Smooth muscle cell (in vitro differentiated cells): ENCODE measurements around the gene ABCG8. TPM values are rescaled to one million over a fixed set of nuclear protein-coding genes. Genes with fewer than 3 reads are reported as not detected.

Experiments used
- DNase-seq: peaks from one replicate; lab custom pipeline; 2025; ENCODE audit not compliant: unreplicated experiment; lab: John Stamatoyannopoulos, UW
- H2AFZ ChIP-seq: fragments of 200-600 bp; sonication (generic); 2 replicates; pipeline ENCODE4 v1.6.0; 2016; ENCODE audit warnings: antibody characterized with exemption, low read depth, mild to moderate bottlenecking
- H3F3A ChIP-seq: fragments of 200-600 bp; sonication (generic); 2 replicates; pipeline ENCODE4 v1.6.0; 2017; ENCODE audit warnings: antibody characterized with exemption, low read depth
- H3K27ac ChIP-seq: fragments of 200-600 bp; sonication (generic); 2 replicates; pipeline ENCODE4 v1.5.1; 2016; ENCODE audit warnings: low read depth, mild to moderate bottlenecking
- H3K27me3 ChIP-seq: fragments of 200-600 bp; sonication (generic); 2 replicates; pipeline ENCODE4 v1.6.1; 2016; ENCODE audit warnings: low read depth, mild to moderate bottlenecking
- H3K36me3 ChIP-seq: fragments of 200-600 bp; sonication (generic); 2 replicates; pipeline ENCODE4 v1.5.1; 2016; ENCODE audit warnings: low read depth
- H3K4me1 ChIP-seq: fragments of 200-600 bp; sonication (generic); 2 replicates; pipeline ENCODE4 v1.5.1; 2016; ENCODE audit warnings: low read depth
- H3K4me2 ChIP-seq: fragments of 200-600 bp; sonication (generic); 2 replicates; pipeline ENCODE4 v1.6.0; 2016; ENCODE audit warnings: mild to moderate bottlenecking
- H3K4me3 ChIP-seq: fragments of 200-600 bp; sonication (generic); 2 replicates; pipeline ENCODE4 v1.5.1; 2016; ENCODE audit warnings: mild to moderate bottlenecking
- H3K79me2 ChIP-seq: fragments of 200-600 bp; sonication (generic); 2 replicates; pipeline ENCODE4 v1.6.0; 2016; ENCODE audit warnings: low read depth, mild to moderate bottlenecking
- H3K9ac ChIP-seq: fragments of 200-600 bp; sonication (generic); 2 replicates; pipeline ENCODE4 v1.6.0; 2016; ENCODE audit warnings: low read depth
- H3K9me3 ChIP-seq: fragments of 200-600 bp; sonication (generic); replicated peaks from 2 replicates; pipeline ENCODE4 v1.5.1; 2016; ENCODE audit warnings: low read depth
- H4K20me1 ChIP-seq: fragments of 200-600 bp; sonication (generic); 2 replicates; pipeline ENCODE4 v1.6.0; 2016; ENCODE audit warnings: low read depth
- whole genome bisulfite sequencing: methylation state at CpG from one replicate; pipeline ENCODE4 v1.1.7; 2016; ENCODE audit warnings: low lambda C conversion rate; 5-methylcytosine and 5-hydroxymethylcytosine counted together
- polyA plus RNA-seq: library from polyadenylated mRNA; unstranded; fragments of >200 nt; fragmentation: Nextera tagmentation; extraction: Ambion mirVana; gene quantifications from 2 replicates; pipeline ENCODE4 v1.2.1, GENCODE V29; 2016
- total RNA-seq: library from RNA; depleted of rRNA; stranded (reverse); fragments of >200 nt; gene quantifications from 2 replicates; pipeline ENCODE4 v1.2.3, GENCODE V29; 2014
- TF ChIP-seq, protein P1 (sequence below): fragments of 200-600 bp; sonication (generic); IDR thresholded peaks from 2 replicates; pipeline ENCODE4 v1.5.1; 2017; ENCODE audit warnings: borderline replicate concordance, mild to moderate bottlenecking, antibody characterized with exemption; ENCODE audit not compliant: insufficient read depth, poor library complexity, severe bottlenecking

The ABCG8 gene
- total and polyA plus RNA-seq, 2 experiments from 2014 or later, result not detected

DNA sequence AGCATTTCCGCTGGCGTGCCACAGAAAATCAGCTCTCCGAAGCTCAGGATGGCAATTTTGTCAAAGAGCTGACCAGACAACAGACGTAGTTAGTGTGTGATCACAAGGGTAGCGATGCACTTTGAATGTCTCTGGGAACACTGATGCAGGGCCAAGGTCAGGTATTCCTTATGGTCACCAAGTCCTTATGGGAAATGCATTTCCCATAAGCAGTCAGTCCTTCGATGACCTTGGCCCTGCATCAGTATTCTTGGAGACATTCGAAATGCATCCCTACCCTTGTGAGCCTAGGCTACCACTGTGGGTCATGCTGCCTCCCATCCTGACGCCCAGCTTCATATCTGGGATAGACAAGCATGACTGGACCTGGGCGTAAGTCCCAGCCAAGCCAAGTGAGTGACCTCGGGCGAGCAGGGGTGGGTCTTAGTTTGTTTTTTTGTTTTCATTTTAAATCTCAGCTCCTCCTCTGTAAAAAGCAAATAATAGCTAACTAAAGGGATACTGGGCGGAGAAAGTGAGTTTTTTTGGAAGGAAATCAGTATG lies 13.7 kb upstream of the ABCG8 start:
- Histone ChIP-seq H3K27ac (no peak overlapping the region), H4K20me1 (no peaks in the 10 kb centered on the region)
- WGBS, result 94% methylated on average over 12 of the region's 12 CpGs

GRCh38 chr2:43825841-43826240 lies 12.9 kb upstream of the ABCG8 start:
- H3K27ac ChIP-seq, result no peak overlapping the region
- 88% methylated on average over 3 of the region's 3 CpGs for WGBS
- no peak for DNase-seq

More for the DNA sequence above, 13.7 kb upstream of the ABCG8 start:
- no peak overlapping the region for H3K4me3 ChIP-seq
- no peaks in the 10 kb centered on the region for H3F3A ChIP-seq
- DNase-seq, result no peak
- H3K9me3 ChIP-seq, result no peaks in the 10 kb centered on the region
- no peak overlapping the region for H2AFZ ChIP-seq
- H3K79me2 ChIP-seq, result no peaks in the 10 kb centered on the region
- no peak overlapping the region for H3K4me2 ChIP-seq
- TF ChIP-seq, protein P1, sequence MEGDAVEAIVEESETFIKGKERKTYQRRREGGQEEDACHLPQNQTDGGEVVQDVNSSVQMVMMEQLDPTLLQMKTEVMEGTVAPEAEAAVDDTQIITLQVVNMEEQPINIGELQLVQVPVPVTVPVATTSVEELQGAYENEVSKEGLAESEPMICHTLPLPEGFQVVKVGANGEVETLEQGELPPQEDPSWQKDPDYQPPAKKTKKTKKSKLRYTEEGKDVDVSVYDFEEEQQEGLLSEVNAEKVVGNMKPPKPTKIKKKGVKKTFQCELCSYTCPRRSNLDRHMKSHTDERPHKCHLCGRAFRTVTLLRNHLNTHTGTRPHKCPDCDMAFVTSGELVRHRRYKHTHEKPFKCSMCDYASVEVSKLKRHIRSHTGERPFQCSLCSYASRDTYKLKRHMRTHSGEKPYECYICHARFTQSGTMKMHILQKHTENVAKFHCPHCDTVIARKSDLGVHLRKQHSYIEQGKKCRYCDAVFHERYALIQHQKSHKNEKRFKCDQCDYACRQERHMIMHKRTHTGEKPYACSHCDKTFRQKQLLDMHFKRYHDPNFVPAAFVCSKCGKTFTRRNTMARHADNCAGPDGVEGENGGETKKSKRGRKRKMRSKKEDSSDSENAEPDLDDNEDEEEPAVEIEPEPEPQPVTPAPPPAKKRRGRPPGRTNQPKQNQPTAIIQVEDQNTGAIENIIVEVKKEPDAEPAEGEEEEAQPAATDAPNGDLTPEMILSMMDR, result no peak
- H3K36me3 ChIP-seq, result no peaks in the 10 kb centered on the region
- H3K9ac ChIP-seq, result no peak overlapping the region
- peaks cover 10% of the 10 kb centered on the region for H3K27me3 ChIP-seq
- H3K4me1 ChIP-seq, result no peaks in the 10 kb centered on the region

DNA sequence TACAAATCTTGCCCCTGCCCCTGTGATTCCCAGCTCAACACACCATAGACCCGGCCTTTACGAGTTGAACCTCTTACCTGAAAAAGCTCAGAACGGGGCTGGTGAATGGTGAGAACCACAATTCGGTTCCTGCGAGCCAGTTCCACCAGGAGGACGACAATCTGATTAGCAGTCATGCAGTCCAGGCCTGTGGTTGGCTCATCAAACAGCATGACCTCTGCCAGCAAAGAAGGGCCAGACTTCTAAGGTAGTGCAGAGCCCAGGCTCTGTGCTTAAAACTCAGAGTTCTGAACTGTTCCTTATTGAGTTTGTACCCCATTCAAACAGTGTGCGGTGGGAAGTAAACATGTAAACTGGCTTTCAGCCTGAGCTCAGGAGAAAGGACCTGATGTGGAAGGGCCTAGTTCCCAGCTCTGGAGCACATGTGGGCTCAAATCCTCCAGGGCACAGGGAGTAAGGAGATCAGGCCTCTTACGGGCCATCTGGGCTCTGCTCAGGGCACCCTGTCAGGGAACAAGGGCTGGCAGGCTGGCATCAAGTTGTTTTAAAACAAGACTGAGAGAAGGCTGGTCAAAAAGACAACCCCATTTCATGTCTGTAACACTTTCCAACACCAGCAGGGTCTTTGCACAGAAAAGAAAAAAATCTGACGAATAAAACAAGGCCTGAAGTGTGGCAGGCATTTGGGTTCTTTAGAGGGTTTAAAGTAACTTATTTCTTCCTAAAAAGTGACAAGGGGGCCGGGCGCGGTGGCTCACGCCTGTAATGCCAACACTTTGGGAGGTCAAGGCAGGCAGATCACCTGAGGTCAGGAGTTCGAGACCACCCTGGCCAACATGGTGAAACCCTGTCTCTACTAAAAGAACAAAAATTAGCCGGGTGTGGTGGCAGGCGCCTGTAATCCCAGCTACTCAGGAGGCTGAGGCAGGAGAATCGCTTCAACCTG lies 12.2 kb upstream of the ABCG8 start:
- H3K27ac ChIP-seq, result no peak overlapping the region
- no peaks in the 10 kb centered on the region for H3K36me3 ChIP-seq
- H3K4me1 ChIP-seq, result no peaks in the 10 kb centered on the region
- no peak overlapping the region for H3K9ac ChIP-seq
- no peak overlapping the region for H2AFZ ChIP-seq
- no peaks in the 10 kb centered on the region for H3F3A ChIP-seq
- no peak overlapping the region for H3K4me2 ChIP-seq
- H4K20me1 ChIP-seq, result no peaks in the 10 kb centered on the region
- 92% methylated on average over 17 of the region's 17 CpGs for whole genome bisulfite sequencing
- no peaks in the 10 kb centered on the region for H3K79me2 ChIP-seq
- no peak overlapping the region for H3K4me3 ChIP-seq
- no peaks in the 10 kb centered on the region for H3K9me3 ChIP-seq
- peaks cover 19% of the 10 kb centered on the region for H3K27me3 ChIP-seq
- DNase-seq, result no peak
- TF ChIP-seq, protein P1, result no peak

More at GRCh38 chr2:43825841-43826240, 12.9 kb upstream of the ABCG8 start:
- TF ChIP-seq, protein P1, result no peak
- no peak overlapping the region for H2AFZ ChIP-seq
- no peak overlapping the region for H3K4me3 ChIP-seq
- H3K4me2 ChIP-seq, result no peak overlapping the region
- no peaks in the 10 kb centered on the region for H3K4me1 ChIP-seq
- peaks cover 18% of the 10 kb centered on the region for H3K27me3 ChIP-seq
- no peaks in the 10 kb centered on the region for H3F3A ChIP-seq
- H3K36me3 ChIP-seq, result no peaks in the 10 kb centered on the region
- H3K79me2 ChIP-seq, result no peaks in the 10 kb centered on the region
- H3K9me3 ChIP-seq, result no peaks in the 10 kb centered on the region
- H4K20me1 ChIP-seq, result no peaks in the 10 kb centered on the region
- H3K9ac ChIP-seq, result no peak overlapping the region
